HepG2 (cell line): ENCODE measurements around the gene IL33. TPM values are rescaled to one million over a fixed set of nuclear protein-coding genes. Genes with fewer than 3 reads are reported as not detected.

ENCODE experiments used
- ATAC-seq: fragments of 200-7000 bp; cut with Tn5 transposase; 3 replicates; pipeline ENCODE4 v1.9.1; 2020; ENCODE audit warnings: mild to moderate bottlenecking, moderate library complexity
- BruUV-seq: library from RNA; stranded (reverse); fragments of 400-500 nt; replicated peaks from 2 replicates; lab custom pipeline; 2021; lab: Mats Ljungman, UMichigan
- CTCF ChIA-PET: fragments of 300-600 bp; formaldehyde crosslinking; extraction: SDS; loops from one replicate; lab custom pipeline; 2021; ENCODE audit warnings: low total read pairs, inconsistent platforms, low intra/inter-chr PET ratio; lab: Yijun Ruan, JAX
- POLR2A ChIA-PET: fragments of 350-600 bp; sonication (Branson Sonifier 250); formaldehyde crosslinking; loops from one replicate; lab custom pipeline; 2020; ENCODE audit warnings: antibody characterized with exemption, inconsistent platforms; lab: Yijun Ruan, JAX
- DNase-seq: peaks from one replicate; pipeline ENCODE4 v3.0.0-alpha.2; 2015; ENCODE audit warnings: low spot score
- FAIRE-seq: peaks from 3 replicates; lab custom pipeline; 2011; peaks lifted over from hg19 to GRCh38; lab: Jason Lieb, UNC
- H2AFZ ChIP-seq: one replicate; pipeline ENCODE4 v1.6.1; 2011; ENCODE audit warnings: low read length, inconsistent platforms
- H3K27ac ChIP-seq: fragments of 300-600 bp; 3 replicates; pipeline ENCODE4 v1.8.0; 2011; ENCODE audit warnings: mixed run types, mild to moderate bottlenecking, mixed read lengths, low read length, inconsistent platforms; ENCODE audit not compliant: insufficient read depth; ENCODE audit errors: extremely low read length
- H3K27me3 ChIP-seq, 2 experiments: fragments of 200-600 bp in 1 of 2; 2 replicates in 1 of 2; 3 replicates in 1 of 2; pipeline versions ENCODE4 v1.6.0 to v1.8.0; 2011; ENCODE audit warnings: low read length in 2 of 2, mild to moderate bottlenecking in 2 of 2, moderate library complexity in 2 of 2, inconsistent platforms in 1 of 2; ENCODE audit not compliant: insufficient read depth in 2 of 2, control insufficient read depth in 1 of 2
- H3K36me3 ChIP-seq, 2 experiments: fragments of 200-600 bp in 1 of 2; replicated peaks in 1 of 2; 2 replicates in 1 of 2; 3 replicates in 1 of 2; pipeline versions ENCODE4 v1.5.1 to v1.8.0; 2011; ENCODE audit warnings: low read length in 2 of 2, inconsistent platforms in 1 of 2; ENCODE audit not compliant: insufficient read depth in 2 of 2, control insufficient read depth in 1 of 2
- H3K4me1 ChIP-seq: 2 replicates; pipeline ENCODE4 v1.5.1; 2012; ENCODE audit warnings: low read length, inconsistent platforms; ENCODE audit not compliant: insufficient read depth
- H3K4me2 ChIP-seq: 2 replicates; pipeline ENCODE4 v1.6.0; 2011; ENCODE audit warnings: low read depth, low read length, inconsistent platforms
- H3K4me3 ChIP-seq, 3 experiments: fragments of 200-600 bp in 1 of 3; sonication (generic), shearing (Covaris generic) in 1 of 3; replicated peaks in 1 of 3; 2 replicates each; pipeline ENCODE4 v1.5.1; 2011 to 2016; ENCODE audit warnings: low read length in 3 of 3, inconsistent platforms in 2 of 3, low read depth in 2 of 3, mild to moderate bottlenecking in 2 of 3, control low read depth in 1 of 3, mixed read lengths in 1 of 3; ENCODE audit not compliant: insufficient read depth in 1 of 3
- H3K79me2 ChIP-seq: one replicate; pipeline ENCODE4 v1.6.1; 2011; ENCODE audit warnings: low read length, inconsistent platforms; ENCODE audit not compliant: insufficient read depth
- H3K9ac ChIP-seq: 2 replicates; pipeline ENCODE4 v1.6.0; 2011; ENCODE audit warnings: mild to moderate bottlenecking, low read depth, low read length, inconsistent platforms; ENCODE audit not compliant: insufficient read depth
- H3K9me3 ChIP-seq: 2 replicates; pipeline ENCODE4 v1.5.1; 2012; ENCODE audit warnings: mild to moderate bottlenecking, low read length
- H4K20me1 ChIP-seq: 2 replicates; pipeline ENCODE4 v1.6.0; 2011; ENCODE audit warnings: inconsistent platforms, mild to moderate bottlenecking, low read length, moderate library complexity; ENCODE audit not compliant: insufficient read depth
- CBX2 ChIP-seq, 2 experiments: fragments of 200-600 bp in 1 of 2; sonication (generic); formaldehyde crosslinking in 1 of 2; IDR thresholded peaks; 2 replicates each; pipeline versions ENCODE4 v1.7.0 to v1.8.1; 2018 to 2022; ENCODE audit warnings: low read depth in 2 of 2, low read length in 1 of 2, mild to moderate bottlenecking in 1 of 2, missing genetic modification reagents in 1 of 2
- ELF1 ChIP-seq: sonication (generic); formaldehyde crosslinking; IDR thresholded peaks from 2 replicates; pipeline ENCODE4 v1.4.0; 2020; ENCODE audit warnings: missing genetic modification reagents
- JUNB ChIP-seq: sonication (generic); formaldehyde crosslinking; IDR thresholded peaks from 2 replicates; pipeline ENCODE4 v1.8.0; 2022; ENCODE audit warnings: missing genetic modification reagents, mild to moderate bottlenecking, borderline replicate concordance
- KLF16 ChIP-seq, 2 experiments: sonication (generic) in 1 of 2; formaldehyde crosslinking in 1 of 2; IDR thresholded peaks; 2 replicates each; pipeline versions ENCODE4 v1.6.1 to v1.8.0; 2016 to 2023; ENCODE audit warnings: missing genetic modification reagents in 2 of 2, missing compliant biosample characterization in 1 of 2
- NFE2L2 ChIP-seq: fragments of 150-350 bp; IDR thresholded peaks from 2 replicates; pipeline ENCODE4 v1.6.1; 2014; ENCODE audit warnings: low read length
- RBM39 ChIP-seq: fragments of 200-400 bp; formaldehyde crosslinking; IDR thresholded peaks from one replicate; pipeline ENCODE4 v1.6.1; 2018; ENCODE audit warnings: antibody characterized with exemption, mild to moderate bottlenecking, low read depth, low read length; ENCODE audit not compliant: poor library complexity, severe bottlenecking
- REL ChIP-seq: sonication (generic); formaldehyde crosslinking; conservative IDR thresholded peaks from 2 replicates; pipeline ENCODE4 v1.8.0; 2022; ENCODE audit warnings: mild to moderate bottlenecking, missing genetic modification reagents, moderate library complexity
- SOX5 ChIP-seq: IDR thresholded peaks from 2 replicates; pipeline ENCODE4 v1.6.1; 2016; ENCODE audit warnings: borderline replicate concordance
- SP5 ChIP-seq: IDR thresholded peaks from 2 replicates; pipeline ENCODE4 v1.6.1; 2016; ENCODE audit warnings: low read depth, borderline replicate concordance
- ZBTB2 ChIP-seq: sonication (generic); formaldehyde crosslinking; IDR thresholded peaks from 2 replicates; pipeline ENCODE4 v1.8.0; 2022; ENCODE audit warnings: low read depth, missing genetic modification reagents
- ZBTB25 ChIP-seq: IDR thresholded peaks from 2 replicates; pipeline ENCODE4 v1.6.1; 2018; ENCODE audit warnings: missing genetic modification reagents
- ZMAT5 ChIP-seq: sonication (generic); formaldehyde crosslinking; IDR thresholded peaks from 2 replicates; pipeline ENCODE4 v1.5.0; 2020; ENCODE audit warnings: mild to moderate bottlenecking, low read depth, missing genetic modification reagents, borderline replicate concordance
- ZNF572 ChIP-seq: sonication (generic); formaldehyde crosslinking; IDR thresholded peaks from 2 replicates; pipeline ENCODE4 v1.5.1; 2020; ENCODE audit warnings: mild to moderate bottlenecking, missing genetic modification reagents
- ZNF589 ChIP-seq: sonication (generic); formaldehyde crosslinking; conservative IDR thresholded peaks from 2 replicates; pipeline ENCODE4 v1.8.0; 2022; ENCODE audit warnings: mild to moderate bottlenecking, moderate library complexity, missing genetic modification reagents
- ZNF597 ChIP-seq: sonication (generic); formaldehyde crosslinking; IDR thresholded peaks from 2 replicates; pipeline ENCODE4 v1.5.0; 2020; ENCODE audit warnings: missing genetic modification reagents
- ZNF709 ChIP-seq: sonication (generic); formaldehyde crosslinking; IDR thresholded peaks from 2 replicates; pipeline ENCODE4 v1.5.0; 2020; ENCODE audit warnings: mild to moderate bottlenecking, missing genetic modification reagents
- WGBS: methylation state at CpG from one replicate; pipeline ENCODE4 v1.1.6; 2017; ENCODE audit warnings: low lambda C conversion rate; 5-methylcytosine and 5-hydroxymethylcytosine counted together
- in situ Hi-C: cut with HindIII; loops from 2 replicates; pipeline ENCODE4 v1.10.0; 2017; ENCODE audit warnings: low pct_unique_long_range_greater_than_20kb; ENCODE audit not compliant: extremely low pct_ligation_motif_present
- intact Hi-C: fragments of 100-400 bp; cut with micrococcal nuclease; formaldehyde crosslinking; loops from one replicate; pipeline ENCODE4 v1.10.0; 2022; ENCODE audit not compliant: unreplicated experiment
- polyA plus RNA-seq, 8 experiments: library from polyadenylated mRNA; depleted of rRNA in 3 of 8; stranded (reverse) in 7 of 8; unstranded in 1 of 8; fragments of >200 nt; fragmentation: Illumina TruSeq in 4 of 8; extraction: Trizol in 4 of 8; gene quantifications; 2 replicates each; pipeline versions ENCODE4 v1.2.1 to v1.2.3, GENCODE V29; 2011 to 2016; ENCODE audit warnings: low read depth in 4 of 8, missing spikeins in 1 of 8, mixed read lengths in 1 of 8; ENCODE audit not compliant: insufficient read depth in 1 of 8
- total RNA-seq, 5 experiments: library from RNA; depleted of rRNA; stranded (reverse); fragments of >200 nt; fragmentation: Illumina TruSeq; extraction: Trizol; gene quantifications; 2 replicates each; pipeline ENCODE4 v1.2.3, GENCODE V29; 2016; ENCODE audit warnings: low read depth in 1 of 5

The IL33 gene
- total and polyA plus RNA-seq, 2 of the 13 experiments (the other 11 are each of a cell fraction or from before 2014, with no cell fraction given): 0.05 TPM; not detected in 1

- H3K4me2 ChIP-seq: no peak overlapping the region
- intact Hi-C loops: no loop called here
- no peaks in the 10 kb centered on the region for H3K27me3 ChIP-seq
- no peak for DNase-seq
- no peaks in the 10 kb centered on the region for H3K9me3 ChIP-seq
- no peaks in the 10 kb centered on the region for H3K79me2 ChIP-seq
- no peak for ATAC-seq
- ChIA-PET CTCF (no interaction called here), POLR2A (no interaction called here)
- no peaks in the 10 kb centered on the region for H3K4me1 ChIP-seq
- in situ Hi-C loops: no loop called here
- H2AFZ ChIP-seq: no peak overlapping the region
- TF ChIP-seq KLF16 (CRISPR knock-in tag; IDR thresholded peaks at IDR 0.05): no peak
- no peak overlapping the region for H3K9ac ChIP-seq
- no peaks in the 10 kb centered on the region for H3K36me3 ChIP-seq
- FAIRE-seq: no peak
- H3K4me3 ChIP-seq: no peak overlapping the region
- no TSS peak for BruUV-seq
- 48% methylated on average over 2 of the region's 2 CpGs for WGBS
- no peak overlapping the region for H3K27ac ChIP-seq
- no peaks in the 10 kb centered on the region for H4K20me1 ChIP-seq
Observed at GRCh38 chr9:6200761-6201160, 14.8 kb upstream of the IL33 start.

- no peaks in the 10 kb centered on the region for H3K4me1 ChIP-seq
- DNase-seq (no peak), ATAC-seq (no peak), FAIRE-seq (no peak)
- ChIA-PET POLR2A (no interaction called here), CTCF (no interaction called here)
- H3K4me2 ChIP-seq: no peak overlapping the region
- no peaks in the 10 kb centered on the region for H3K27me3 ChIP-seq
- H2AFZ ChIP-seq: no peak overlapping the region
- H3K9ac ChIP-seq: no peak overlapping the region
- intact Hi-C loops (no loop called here), in situ Hi-C loops (no loop called here)
- 28% methylated on average over 2 of the region's 2 CpGs for WGBS
- no peak overlapping the region for H3K4me3 ChIP-seq
- no peak overlapping the region for H3K27ac ChIP-seq
- H3K36me3 ChIP-seq: no peaks in the 10 kb centered on the region
- H4K20me1 ChIP-seq: no peaks in the 10 kb centered on the region
- no TSS peak for BruUV-seq
- peaks cover 16% of the 10 kb centered on the region for H3K9me3 ChIP-seq
- H3K79me2 ChIP-seq: no peaks in the 10 kb centered on the region
- TF ChIP-seq ZMAT5 (CRISPR knock-in tag) (no peak), NFE2L2 (no peak), ZBTB25 (CRISPR knock-in tag) (no peak), CBX2 (IDR thresholded peaks at IDR 0.05; ENCODE audit: low read depth, low read length) (no peak), CBX2 (CRISPR knock-in tag; IDR thresholded peaks at IDR 0.05; ENCODE audit: low read depth) (no peak), ZBTB2 (no peak), ZNF597 (CRISPR knock-in tag) (no peak), ELF1 (CRISPR knock-in tag) (no peak), RBM39 (no peak), REL (CRISPR knock-in tag) (no peak), JUNB (CRISPR knock-in tag) (no peak), ZNF572 (CRISPR knock-in tag) (no peak), ZNF589 (CRISPR knock-in tag) (no peak), ZNF709 (CRISPR knock-in tag) (no peak), SOX5 (CRISPR knock-in tag) (no peak), SP5 (CRISPR knock-in tag) (no peak)
Observed at GRCh38 chr9:6209966-6210365, 5.6 kb upstream of the IL33 start.
